Measurements from ENCODE around the gene AQP12B.

- no peak for TF ChIP-seq PBX3 (CRISPR knock-in tag; IDR thresholded peaks at IDR 0.05)
- no peak for TF ChIP-seq ZNF571 (tag by site-specific recombination; IDR thresholded peaks at IDR 0.05)
- no peak for TF ChIP-seq CTCF (tag by site-specific recombination; IDR thresholded peaks at IDR 0.05)
- no peak for TF ChIP-seq PRDM1 (tag by site-specific recombination; IDR thresholded peaks at IDR 0.05)
- TF ChIP-seq ATF2 (tag by site-specific recombination; IDR thresholded peaks at IDR 0.05; ENCODE audit: low read depth): no peak
- TF ChIP-seq ZNF2 (tag by site-specific recombination; IDR thresholded peaks at IDR 0.05): no peak
- TF ChIP-seq ZNF133 (tag by site-specific recombination; IDR thresholded peaks at IDR 0.05): no peak
- no peak for TF ChIP-seq ZNF660 (tag by site-specific recombination; IDR thresholded peaks at IDR 0.05)
- TF ChIP-seq ZNF830 (tag by site-specific recombination; IDR thresholded peaks at IDR 0.05; ENCODE audit: low read depth): no peak
- no peak for TF ChIP-seq BCL11A (tag by site-specific recombination; IDR thresholded peaks at IDR 0.05; ENCODE audit: low read depth)
These were observed 51.0 kb downstream of the AQP12B start for GRCh38 chr2:240631548-240632305.

All from HEK293 (cell line).